ENCODE data around the gene C2orf42.

- TF ChIP-seq REST (IDR thresholded peaks at IDR 0.05; ENCODE audit: low read depth) (peak; percentile 29; the same call in 1 of the 2 replicates), NFIC (IDR thresholded peaks at IDR 0.05) (no peak), CEBPB (IDR thresholded peaks at IDR 0.05) (no peak), RAD21 (IDR thresholded peaks at IDR 0.05; ENCODE audit: low read depth) (no peak), EP300 (IDR thresholded peaks at IDR 0.05; ENCODE audit: borderline replicate concordance) (no peak)
Observed at GRCh38 chr2:70143314-70144150, 47.3 kb downstream of the C2orf42 start.
